H1 (cell line): Measurements from ENCODE around the gene WFIKKN1. TPM values are rescaled to one million over a fixed set of nuclear protein-coding genes. Genes with fewer than 3 reads are reported as not detected.
A peak's percentile ranks its signal among the peaks of the same experiment; 100 is the strongest.

ENCODE experiments used
- CTCF ChIA-PET: fragments of 300-600 bp; sonication (Branson Sonifier 250); formaldehyde crosslinking; loops from one replicate; lab custom pipeline; 2021; ENCODE audit not compliant: partially characterized antibody; lab: Charles Lee
- POLR2A ChIA-PET: fragments of 300-600 bp; sonication (Branson Sonifier 250); formaldehyde crosslinking; loops from one replicate; lab custom pipeline; 2021; ENCODE audit warnings: inconsistent platforms; ENCODE audit not compliant: partially characterized antibody; lab: Charles Lee
- DNase-seq, 2 experiments: peaks; one replicate each; pipeline versions ENCODE4 v3.0.0 to v3.0.0-alpha.2; 2010 to 2022; ENCODE audit warnings: low spot score in 2 of 2, low read depth in 1 of 2, mixed read lengths in 1 of 2
- FAIRE-seq: peaks from 2 replicates; lab custom pipeline; 2011; peaks lifted over from hg19 to GRCh38; lab: Jason Lieb, UNC
- H2AFZ ChIP-seq: 2 replicates; pipeline ENCODE4 v1.8.1; 2012; ENCODE audit warnings: low read length, inconsistent platforms
- H2AK5ac ChIP-seq: 2 replicates; pipeline ENCODE4 v1.6.1; 2013; ENCODE audit warnings: low read depth, low read length
- H2BK120ac ChIP-seq: replicated peaks from 2 replicates; pipeline ENCODE3; 2013; ENCODE audit warnings: low read depth, low read length, inconsistent platforms
- H2BK12ac ChIP-seq: 2 replicates; pipeline ENCODE4 v1.6.1; 2013; ENCODE audit warnings: low read depth, low read length
- H2BK15ac ChIP-seq: 2 replicates; pipeline ENCODE4 v1.6.1; 2013; ENCODE audit warnings: low read length
- H2BK20ac ChIP-seq: 2 replicates; pipeline ENCODE4 v1.6.1; 2013; ENCODE audit warnings: low read length
- H2BK5ac ChIP-seq: 2 replicates; pipeline ENCODE4 v1.6.1; 2013; ENCODE audit warnings: low read depth, low read length
- H3K14ac ChIP-seq: 2 replicates; pipeline ENCODE4 v1.6.1; 2013; ENCODE audit warnings: inconsistent platforms; ENCODE audit not compliant: insufficient read length
- H3K18ac ChIP-seq: 2 replicates; pipeline ENCODE4 v1.6.1; 2013; ENCODE audit warnings: low read length; ENCODE audit errors: extremely low read depth
- H3K23ac ChIP-seq: 2 replicates; pipeline ENCODE4 v1.6.1; 2013; ENCODE audit warnings: inconsistent platforms; ENCODE audit not compliant: insufficient read length
- H3K23me2 ChIP-seq: 2 replicates; pipeline ENCODE4 v1.6.1; 2013; ENCODE audit warnings: low read depth, low read length
- H3K27ac ChIP-seq: 2 replicates; pipeline ENCODE4 v1.6.1; 2011; ENCODE audit warnings: low read depth, low read length, inconsistent platforms
- H3K27me3 ChIP-seq, 4 experiments: replicated peaks in 1 of 4; 1 replicate in 1 of 4; 2 replicates in 3 of 4; pipeline versions ENCODE4 v1.6.1 to v1.8.1; 2011 to 2013; ENCODE audit warnings: low read length in 3 of 4, mild to moderate bottlenecking in 3 of 4, inconsistent platforms in 2 of 4, mixed read lengths in 2 of 4, moderate library complexity in 1 of 4; ENCODE audit not compliant: control insufficient read depth in 3 of 4, insufficient read depth in 3 of 4; ENCODE audit errors: extremely low read depth in 1 of 4
- H3K36me3 ChIP-seq, 4 experiments: 2 replicates each; pipeline versions ENCODE4 v1.6.1 to v1.8.1; 2011 to 2013; ENCODE audit warnings: mild to moderate bottlenecking in 4 of 4, low read length in 3 of 4, moderate library complexity in 2 of 4, control low read depth in 1 of 4, inconsistent platforms in 1 of 4; ENCODE audit not compliant: insufficient read depth in 4 of 4, control insufficient read depth in 2 of 4
- H3K4ac ChIP-seq: replicated peaks from 2 replicates; pipeline ENCODE3; 2013; ENCODE audit warnings: low read length, low read depth, mixed read lengths, inconsistent platforms; ENCODE audit not compliant: insufficient read length
- H3K4me1 ChIP-seq, 4 experiments: replicated peaks in 1 of 4; 1 replicate in 1 of 4; 2 replicates in 3 of 4; pipeline versions ENCODE4 v1.6.1 to v1.8.1; 2011 to 2013; ENCODE audit warnings: low read length in 3 of 4, inconsistent platforms in 2 of 4, mixed read lengths in 1 of 4; ENCODE audit not compliant: insufficient read depth in 4 of 4, control insufficient read depth in 3 of 4
- H3K4me2 ChIP-seq, 2 experiments: 2 replicates each; pipeline versions ENCODE4 v1.6.1 to v1.8.1; 2011 to 2013; ENCODE audit warnings: low read depth in 2 of 2, low read length in 2 of 2, control low read depth in 1 of 2, inconsistent platforms in 1 of 2, mild to moderate bottlenecking in 1 of 2; ENCODE audit not compliant: insufficient read depth in 1 of 2
- H3K4me3 ChIP-seq, 4 experiments: fragments of 200-600, 300-600 bp in 1 of 4; sonication (generic), shearing (Covaris generic), sonication (Bioruptor Twin) in 1 of 4; 2 replicates each; pipeline versions ENCODE4 v1.5.1 to v1.8.1; 2011 to 2016; ENCODE audit warnings: low read length in 4 of 4, low read depth in 3 of 4, control low read depth in 2 of 4, inconsistent platforms in 2 of 4, mild to moderate bottlenecking in 2 of 4, mixed read lengths in 1 of 4, moderate library complexity in 1 of 4; ENCODE audit not compliant: insufficient read depth in 2 of 4; ENCODE audit errors: extremely low read depth in 1 of 4
- H3K56ac ChIP-seq: replicated peaks from 2 replicates; pipeline ENCODE3; 2013; ENCODE audit warnings: low read depth, mild to moderate bottlenecking, mixed read lengths, low read length, inconsistent platforms; ENCODE audit not compliant: insufficient read length
- H3K79me1 ChIP-seq: 2 replicates; pipeline ENCODE4 v1.6.1; 2013; ENCODE audit warnings: low read depth, low read length, control low read depth
- H3K79me2 ChIP-seq, 2 experiments: 2 replicates each; pipeline versions ENCODE4 v1.6.1 to v1.8.1; 2012 to 2013; ENCODE audit warnings: low read length in 2 of 2, mild to moderate bottlenecking in 2 of 2, inconsistent platforms in 1 of 2; ENCODE audit not compliant: insufficient read depth in 2 of 2, control insufficient read depth in 1 of 2
- H3K9ac ChIP-seq, 4 experiments: replicated peaks in 1 of 4; 1 replicate in 1 of 4; 2 replicates in 3 of 4; pipeline versions ENCODE4 v1.6.1 to v1.8.1; 2011 to 2013; ENCODE audit warnings: low read depth in 3 of 4, low read length in 3 of 4, control low read depth in 2 of 4, mild to moderate bottlenecking in 2 of 4, moderate library complexity in 2 of 4, inconsistent platforms in 1 of 4; ENCODE audit errors: extremely low read depth in 1 of 4
- H3K9me3 ChIP-seq, 2 experiments: 2 replicates each; pipeline versions ENCODE4 v1.6.1 to v1.8.1; 2012 to 2013; ENCODE audit warnings: mild to moderate bottlenecking in 2 of 2, moderate library complexity in 2 of 2, control low read depth in 1 of 2, inconsistent platforms in 1 of 2, low read depth in 1 of 2, low read length in 1 of 2, mixed read lengths in 1 of 2; ENCODE audit not compliant: insufficient read depth in 2 of 2
- H4K20me1 ChIP-seq, 2 experiments: replicated peaks in 1 of 2; 2 replicates each; pipeline versions ENCODE3 to v1.8.1; 2011 to 2013; ENCODE audit warnings: inconsistent platforms in 2 of 2, low read length in 2 of 2, mild to moderate bottlenecking in 1 of 2; ENCODE audit not compliant: insufficient read depth in 2 of 2, control insufficient read depth in 1 of 2
- H4K5ac ChIP-seq: 2 replicates; pipeline ENCODE4 v1.6.1; 2013; ENCODE audit warnings: low read length, low read depth, mixed read lengths, inconsistent platforms; ENCODE audit not compliant: insufficient read length
- H4K8ac ChIP-seq: 2 replicates; pipeline ENCODE4 v1.8.0; 2013; ENCODE audit warnings: mild to moderate bottlenecking, moderate library complexity, low read length, inconsistent platforms; ENCODE audit not compliant: insufficient read depth; ENCODE audit errors: extremely low read depth
- H4K91ac ChIP-seq: replicated peaks from 2 replicates; pipeline ENCODE3; 2013; ENCODE audit warnings: low read length, mixed read lengths, inconsistent platforms; ENCODE audit not compliant: insufficient read length
- CEBPB ChIP-seq: IDR thresholded peaks from 2 replicates; pipeline ENCODE4 v1.6.1; 2012; ENCODE audit warnings: low read depth, low read length
- CREB1 ChIP-seq: IDR thresholded peaks from 2 replicates; pipeline ENCODE4 v1.6.1; 2012; ENCODE audit warnings: inconsistent platforms
- FOSL1 ChIP-seq: IDR thresholded peaks from 2 replicates; pipeline ENCODE4 v1.6.1; 2011; ENCODE audit warnings: mild to moderate bottlenecking, low read depth, low read length, moderate library complexity; ENCODE audit not compliant: insufficient read depth
- SAP30 ChIP-seq: fragments of 300-600 bp; sonication (generic); IDR thresholded peaks from 2 replicates; pipeline ENCODE4 v1.7.1; 2012; ENCODE audit warnings: low read length, moderate library complexity, mild to moderate bottlenecking, inconsistent platforms; ENCODE audit not compliant: insufficient read depth, insufficient replicate concordance
- SIN3A ChIP-seq, 2 experiments: IDR thresholded peaks in 1 of 2; conservative IDR thresholded peaks in 1 of 2; 2 replicates each; pipeline ENCODE4 v1.6.1; 2011 to 2012; ENCODE audit warnings: low read length in 2 of 2, improper control_type of control experiment in 1 of 2, low read depth in 1 of 2, mild to moderate bottlenecking in 1 of 2
- TAF7 ChIP-seq: optimal IDR thresholded peaks from 2 replicates; pipeline ENCODE3; 2011; ENCODE audit warnings: low read depth, mild to moderate bottlenecking, inconsistent platforms, low read length, moderate library complexity, borderline replicate concordance
- YY1 ChIP-seq: IDR thresholded peaks from 2 replicates; pipeline ENCODE4 v1.6.1; 2011; ENCODE audit warnings: low read depth, mild to moderate bottlenecking, low read length
- WGBS, 2 experiments: shearing (Covaris generic) in 1 of 2; methylation state at CpG; one replicate each; pipeline versions ENCODE4 v1.1.6 to v1.1.7; 2013 to 2015; ENCODE audit warnings: low lambda C conversion rate in 2 of 2, mixed read lengths in 2 of 2, inconsistent platforms in 1 of 2, low coverage in 1 of 2, missing lambda C conversion rate in 1 of 2; ENCODE audit not compliant: insufficient replicate concordance in 2 of 2, insufficient coverage in 1 of 2, insufficient read length in 1 of 2; ENCODE audit errors: extremely low coverage in 1 of 2, missing lambda C conversion rate in 1 of 2; 5-methylcytosine and 5-hydroxymethylcytosine counted together
- polyA plus RNA-seq, 7 experiments: library from polyadenylated mRNA; depleted of rRNA in 3 of 7; stranded (reverse) in 5 of 7; unstranded in 2 of 7; fragments of >200 nt in 5 of 7; fragments of 200-250 nt in 2 of 7; gene quantifications; 1 replicate in 5 of 7; 2 replicates in 1 of 7; 4 replicates in 1 of 7; pipeline versions ENCODE4 v1.2.1 to v1.2.3, GENCODE V29; 2011 to 2013; ENCODE audit warnings: missing spikeins in 2 of 7, mixed read lengths in 2 of 7
- total RNA-seq: library from RNA; stranded (reverse); fragmentation: NEBNext Ultra II Directional; extraction: Animal tissue kit (Norgen Biotek cat#: 25700); gene quantifications from 2 replicates; pipeline ENCODE4 v1.2.1, GENCODE V29; 2021
- TF ChIP-seq, protein P1 (sequence below), 3 experiments: IDR thresholded peaks; 1 replicate in 2 of 3; 2 replicates in 1 of 3; pipeline versions ENCODE4 v1.5.1 to v1.6.1; 2011; ENCODE audit warnings: low read length in 3 of 3, mild to moderate bottlenecking in 3 of 3, inconsistent platforms in 2 of 3, low read depth in 1 of 3, moderate library complexity in 1 of 3; ENCODE audit not compliant: insufficient read depth in 1 of 3; ENCODE audit errors: control extremely low read depth in 1 of 3

WFIKKN1 gene
- total and polyA plus RNA-seq, 2 of the 8 experiments (the other 6 are each of a cell fraction or from before 2014, with no cell fraction given): 11.4 to 15.8 TPM

DNA sequence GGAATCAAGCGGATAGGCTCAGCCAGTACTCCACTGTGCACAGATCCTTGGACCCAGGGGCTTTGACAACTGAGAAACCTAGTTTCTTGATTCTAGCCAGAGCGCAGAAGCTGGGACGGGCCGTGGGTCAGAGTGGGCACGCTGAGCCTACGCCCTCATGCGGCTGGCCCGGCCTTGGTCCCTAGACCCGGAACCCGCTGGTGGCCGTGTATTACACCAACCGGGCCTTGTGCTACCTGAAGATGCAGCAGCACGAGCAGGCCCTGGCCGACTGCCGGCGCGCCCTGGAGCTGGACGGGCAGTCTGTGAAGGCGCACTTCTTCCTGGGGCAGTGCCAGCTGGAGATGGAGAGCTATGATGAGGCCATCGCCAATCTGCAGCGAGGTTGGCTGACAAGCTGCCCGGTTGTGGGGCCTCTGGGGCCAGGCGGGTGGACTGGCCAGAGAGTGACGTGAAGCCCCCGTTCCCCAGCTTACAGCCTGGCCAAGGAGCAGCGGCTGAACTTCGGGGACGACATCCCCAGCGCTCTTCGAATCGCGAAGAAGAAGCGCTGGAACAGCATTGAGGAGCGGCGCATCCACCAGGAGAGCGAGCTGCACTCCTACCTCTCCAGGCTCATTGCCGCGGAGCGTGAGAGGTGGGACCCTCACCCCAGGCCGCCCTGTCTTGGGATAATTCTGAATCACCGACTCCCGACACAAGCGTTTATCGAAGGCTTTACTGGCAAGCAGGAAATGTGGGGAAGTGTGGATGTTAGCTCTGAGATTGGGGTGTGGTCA, 50.4 kb downstream of the WFIKKN1 start:
- FAIRE-seq (no peak), DNase-seq (peak in 1 of 2 experiments; percentile 64)
- Histone ChIP-seq H3K9me3 (no peaks in the 10 kb centered on the region), H2AK5ac (no peak overlapping the region), H2BK15ac (no peak overlapping the region), H3K23ac (no peak overlapping the region), H4K91ac (no peak overlapping the region), H3K4ac (no peak overlapping the region), H2BK5ac (no peak overlapping the region), H2AFZ (no peak overlapping the region), H3K27me3 (peaks cover 0 to under 1% (median 0%) of the 10 kb centered on the region in 4 experiments; a peak in 2 of 7 replicates), H3K9ac (peak overlapping the region in 3 of 4 experiments; percentile 13 to 72 (median 62); a peak in 3 of 7 replicates), H3K4me1 (peaks cover 0 to 30% (median 24%) of the 10 kb centered on the region in 4 experiments; a peak in 6 of 7 replicates), H3K4me2 (peak overlapping the region; percentile 74), H3K14ac (no peak overlapping the region), H3K56ac (no peak overlapping the region), H2BK12ac (no peak overlapping the region), H3K23me2 (peaks cover 13% of the 10 kb centered on the region; the same call in 1 of the 2 replicates), H3K27ac (no peak overlapping the region), H4K20me1 (peaks cover 4 to 29% of the 10 kb centered on the region in 2 experiments), H3K36me3 (peaks cover 4 to 21% (median 13%) of the 10 kb centered on the region in 4 experiments; a peak in 7 of 8 replicates), H3K79me2 (peaks cover 0 to 12% of the 10 kb centered on the region in 2 experiments; a peak in 1 of 4 replicates), H4K5ac (no peak overlapping the region), H3K4me3 (peak overlapping the region; percentile 72 to 89 (median 80)), H3K79me1 (peaks cover 6% of the 10 kb centered on the region; the same call in 1 of the 2 replicates), H4K8ac (peak overlapping the region; percentile 82), H2BK20ac (no peak overlapping the region), H2BK120ac (no peak overlapping the region), H3K18ac (no peak overlapping the region; the same call in 1 of the 2 replicates)
- ChIA-PET POLR2A (interaction anchor here (0.6 to 13.3 kb wide), 22 partner anchors 9 to 298 kb away, joined by 3 to 214 read pairs (median 4); partner anchors contain the start of genes ANTKMT, CCDC78, GNG13 and HAGHL), CTCF (interaction anchor here (0.7 to 1.9 kb wide), 15 partner anchors 9 to 104 kb away, joined by 3 to 8 read pairs (median 4); partner anchors contain the start of genes MCRIP2 and WDR24)
- 60% methylated on average over 41 of the region's 44 CpGs; no CpG with 5 or more reads in 1 of the 2 experiments for WGBS, 2 experiments
- TF ChIP-seq YY1 (no peak), CEBPB (no peak), TAF7 (peak; percentile 15), CREB1 (no peak), FOSL1 (no peak), SAP30 (peak; percentile 31), SIN3A (conservative IDR thresholded peaks at IDR 0.05 in 1 of 2, IDR thresholded peaks at IDR 0.05 in 1 of 2; ENCODE audit: low read depth in 1 of 2, low read length in 2 of 2) (no peak; a peak in 1 of 4 replicates)
- TF ChIP-seq, protein P1, sequence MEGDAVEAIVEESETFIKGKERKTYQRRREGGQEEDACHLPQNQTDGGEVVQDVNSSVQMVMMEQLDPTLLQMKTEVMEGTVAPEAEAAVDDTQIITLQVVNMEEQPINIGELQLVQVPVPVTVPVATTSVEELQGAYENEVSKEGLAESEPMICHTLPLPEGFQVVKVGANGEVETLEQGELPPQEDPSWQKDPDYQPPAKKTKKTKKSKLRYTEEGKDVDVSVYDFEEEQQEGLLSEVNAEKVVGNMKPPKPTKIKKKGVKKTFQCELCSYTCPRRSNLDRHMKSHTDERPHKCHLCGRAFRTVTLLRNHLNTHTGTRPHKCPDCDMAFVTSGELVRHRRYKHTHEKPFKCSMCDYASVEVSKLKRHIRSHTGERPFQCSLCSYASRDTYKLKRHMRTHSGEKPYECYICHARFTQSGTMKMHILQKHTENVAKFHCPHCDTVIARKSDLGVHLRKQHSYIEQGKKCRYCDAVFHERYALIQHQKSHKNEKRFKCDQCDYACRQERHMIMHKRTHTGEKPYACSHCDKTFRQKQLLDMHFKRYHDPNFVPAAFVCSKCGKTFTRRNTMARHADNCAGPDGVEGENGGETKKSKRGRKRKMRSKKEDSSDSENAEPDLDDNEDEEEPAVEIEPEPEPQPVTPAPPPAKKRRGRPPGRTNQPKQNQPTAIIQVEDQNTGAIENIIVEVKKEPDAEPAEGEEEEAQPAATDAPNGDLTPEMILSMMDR (IDR thresholded peaks at IDR 0.05; ENCODE audit: control extremely low read depth in 1 of 3, insufficient read depth in 1 of 3, low read depth in 1 of 3, low read length in 3 of 3): no peak
